Activated CD8-positive, alpha-beta memory T cell treated with anti-CD3 and anti-CD28 coated beads for 24 hours (primary cell): ENCODE measurements around the gene SEMA3E.

ENCODE experiments used
- DNase-seq: peaks from one replicate; pipeline ENCODE4 v3.0.0-alpha.2; 2020

The SEMA3E gene

DNA sequence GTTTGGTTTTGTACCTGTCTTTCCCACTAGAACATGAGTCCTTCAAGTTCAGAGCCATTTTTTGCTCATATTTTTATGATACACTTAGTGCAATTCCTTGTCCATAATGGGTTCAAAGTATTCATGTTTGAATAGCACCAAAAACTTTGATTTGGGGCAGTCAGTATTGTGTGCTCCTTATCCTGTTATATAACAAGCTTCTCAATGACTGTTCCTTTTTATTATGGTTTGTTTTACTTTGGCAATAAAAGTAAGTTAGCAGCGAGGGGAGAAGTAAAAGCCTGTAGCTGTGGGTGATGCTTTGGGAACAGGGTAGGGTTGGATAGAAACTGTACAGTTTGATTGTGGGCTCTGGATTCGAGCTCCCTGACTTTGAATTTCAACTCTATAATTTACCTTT, 311.9 kb downstream of the SEMA3E start:
- no peak for DNase-seq

DNA sequence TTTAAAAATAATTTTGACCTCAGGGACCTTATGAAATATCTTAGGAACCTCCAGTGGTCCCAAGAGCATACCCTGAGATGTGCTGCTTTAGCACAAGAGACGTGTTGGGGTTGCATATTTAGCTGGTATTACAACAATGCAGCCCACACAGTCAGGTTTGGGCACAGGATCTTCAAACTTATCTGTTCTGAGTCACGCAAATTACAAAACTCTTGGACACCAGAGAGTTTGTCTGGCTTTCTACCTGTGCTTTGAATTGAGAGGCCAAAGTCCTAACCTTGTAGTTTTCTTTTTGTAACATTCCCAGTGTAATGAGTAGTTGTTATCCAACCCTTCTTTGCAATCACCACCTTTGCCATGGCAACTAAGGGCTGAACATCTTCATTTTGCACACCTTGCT, 322.7 kb downstream of the SEMA3E start:
- no peak for DNase-seq

DNA sequence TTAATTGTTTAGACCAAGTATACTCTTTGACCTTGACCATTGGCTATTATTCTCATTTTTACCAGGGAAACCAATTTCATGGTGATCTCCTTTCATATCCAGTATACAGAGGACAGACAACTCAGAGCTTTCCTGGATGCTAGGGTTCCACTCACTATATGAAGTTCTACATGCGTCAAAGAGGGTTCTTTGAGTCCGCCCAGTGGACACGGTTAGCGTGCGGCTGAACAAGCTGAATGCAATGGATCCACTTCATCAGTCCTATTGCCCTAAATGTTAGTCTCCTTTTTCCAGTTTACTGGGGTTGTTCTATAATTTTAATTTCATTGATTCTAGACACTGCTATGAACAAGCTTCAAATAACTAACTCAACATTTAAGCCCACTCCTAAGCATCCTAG, 323.9 kb downstream of the SEMA3E start:
- DNase-seq = no peak

- no peak for DNase-seq
Measured at GRCh38 chr7:83324596-83324995, 324.3 kb downstream of the SEMA3E start.

DNA sequence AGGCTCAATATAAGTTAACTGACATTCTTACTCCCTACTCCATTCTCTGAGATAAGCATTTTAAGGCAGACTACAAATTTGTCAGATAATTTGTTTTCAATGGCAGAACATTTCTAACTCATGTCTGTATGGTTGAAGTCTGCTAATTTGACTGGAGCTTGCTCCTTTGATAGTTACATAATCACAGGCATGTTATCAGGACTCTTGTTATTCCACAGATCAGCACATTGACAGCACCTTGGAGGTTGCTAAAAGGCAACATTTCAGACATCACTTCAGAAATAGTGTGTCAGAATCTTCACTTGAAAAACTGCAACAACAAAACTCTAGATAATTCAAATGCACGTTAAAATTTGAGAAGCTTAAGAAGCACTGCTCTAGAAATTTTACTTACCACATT, 327.9 kb downstream of the SEMA3E start:
- no peak for DNase-seq

DNA sequence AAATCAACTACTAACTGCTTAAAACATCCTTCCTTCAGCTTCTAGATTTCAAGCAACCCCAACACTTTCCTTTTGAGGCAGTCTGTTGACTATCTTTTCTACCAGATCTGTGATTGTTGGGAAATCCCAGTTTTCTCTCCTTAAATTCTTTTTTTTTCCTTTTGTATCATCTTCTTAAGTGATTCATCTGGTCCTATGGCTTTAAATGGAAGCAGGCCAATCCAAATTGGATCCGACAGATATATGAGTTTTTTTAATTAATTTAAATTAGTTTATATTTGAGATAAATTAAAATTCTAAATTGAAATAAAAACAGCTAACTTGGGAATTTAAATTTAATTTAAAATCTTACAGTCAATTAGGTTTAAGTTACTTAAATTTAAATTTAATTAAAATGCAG, 335.0 kb downstream of the SEMA3E start:
- DNase-seq = no peak
